ENCODE data around the gene IQGAP2.

GRCh38 chr5:76737846-76738245, 334.8 kb downstream of the IQGAP2 start:
- TF ChIP-seq EZH2 (IDR thresholded peaks at IDR 0.05) (no peak), POLR2AphosphoS5 (IDR thresholded peaks at IDR 0.05; ENCODE audit: borderline replicate concordance, low read depth, low read length) (no peak)
